Renal pelvis (tissue), 4 donors: ENCODE measurements around the gene C14orf119. TPM values are rescaled to one million over a fixed set of nuclear protein-coding genes. Genes with fewer than 3 reads are reported as not detected.
A peak's percentile ranks its signal among the peaks of the same experiment; 100 is the strongest.

Experiments used
- DNase-seq: peaks from one replicate; pipeline ENCODE4 v3.0.0-alpha.2; 2013
- polyA plus RNA-seq, 3 donors: library from polyadenylated mRNA; unstranded; fragments of 120-200 nt; gene quantifications; one replicate each; pipeline ENCODE4 v1.2.1, GENCODE V29; 2013; ENCODE audit not compliant: insufficient read length in 3 of 3

The C14orf119 gene
- polyA plus RNA-seq, 3 donors, result 72.3 to 84.5 (median 79.3) TPM

DNA sequence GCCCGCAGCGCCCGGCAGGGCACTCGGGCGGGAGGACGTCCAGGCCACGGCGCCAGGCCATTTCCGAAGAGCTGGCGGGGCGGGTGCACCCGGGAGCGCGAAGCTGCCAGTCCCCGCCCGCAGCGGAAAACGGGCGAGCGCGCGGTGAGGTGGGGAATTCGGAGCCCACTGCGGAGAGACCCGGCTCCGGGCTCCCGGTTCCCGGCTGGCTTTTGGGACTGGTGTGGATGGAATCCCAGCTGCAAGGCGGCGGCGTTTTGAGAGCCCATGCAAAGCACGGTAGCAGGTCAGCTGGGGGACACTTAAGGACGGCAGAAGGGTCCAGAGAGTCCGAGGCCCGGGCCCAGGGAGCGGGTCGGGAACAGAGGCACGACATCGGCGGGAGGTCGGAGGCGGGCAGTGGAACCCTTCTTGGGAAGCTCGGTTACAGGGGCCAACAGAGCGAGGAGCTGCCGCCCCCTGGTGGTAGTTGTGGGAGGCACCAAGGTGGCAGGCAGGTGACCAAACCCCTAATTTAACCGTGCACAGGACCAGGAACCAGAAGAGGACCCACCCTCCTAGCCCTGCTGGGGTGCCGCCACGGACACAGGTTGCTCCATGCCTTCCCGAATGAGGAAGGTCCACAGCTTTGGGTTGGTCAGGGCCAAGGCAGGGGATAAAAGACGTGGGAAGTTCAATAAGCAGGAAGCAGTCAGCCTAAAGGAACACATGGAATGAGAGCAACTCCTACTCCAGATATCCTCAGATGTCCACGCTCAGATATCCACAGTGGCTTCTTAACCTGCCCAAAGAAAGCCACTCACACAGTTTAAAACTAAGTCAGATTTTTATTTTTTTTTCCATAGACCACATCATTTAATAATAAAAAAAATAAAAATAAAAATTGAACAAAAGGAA, 37.3 kb upstream of the C14orf119 start:
- peak; percentile 92 for DNase-seq

DNA sequence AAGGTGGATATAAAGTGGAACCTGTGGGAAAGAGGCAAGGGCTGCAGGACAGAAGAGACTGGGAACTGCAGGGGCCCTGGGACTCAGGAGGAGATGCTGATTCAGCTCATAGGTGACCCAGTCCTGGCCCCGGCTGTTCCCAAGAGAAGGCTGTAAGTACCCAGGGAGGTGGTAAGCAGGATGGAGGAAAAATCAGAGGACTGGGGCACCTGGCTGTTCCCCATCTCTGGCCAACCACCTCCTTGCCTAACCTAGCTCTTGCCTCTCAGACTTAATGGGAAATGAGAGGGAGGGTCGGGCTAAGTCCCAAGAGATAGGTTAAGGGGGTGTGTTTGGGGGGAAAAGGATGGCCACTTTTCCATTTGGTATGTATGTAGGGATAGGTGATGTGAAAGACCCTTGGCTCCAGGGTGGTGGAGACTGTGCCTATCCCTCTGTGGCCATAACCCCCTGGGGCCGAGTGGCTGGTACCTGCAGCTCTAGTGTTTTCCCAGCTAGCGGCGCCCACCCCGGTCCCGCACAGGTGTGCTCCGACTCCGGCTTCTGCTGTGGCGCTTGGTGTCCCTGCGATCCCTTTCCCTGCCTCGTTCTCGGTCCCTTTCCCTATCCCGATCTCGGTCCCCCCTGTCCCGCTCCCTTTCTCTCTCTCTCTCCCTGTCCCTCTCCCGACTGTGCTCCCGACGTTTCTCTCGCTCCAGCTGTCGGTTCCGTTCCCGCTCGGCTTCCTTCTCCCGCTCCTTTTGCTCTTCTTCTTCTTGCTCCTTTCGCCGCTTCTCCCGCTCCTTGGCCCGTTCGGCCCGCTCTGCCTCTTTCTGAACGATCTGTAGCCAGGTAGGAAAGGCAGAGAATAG, 36.4 kb upstream of the C14orf119 start:
- no peak for DNase-seq

DNA sequence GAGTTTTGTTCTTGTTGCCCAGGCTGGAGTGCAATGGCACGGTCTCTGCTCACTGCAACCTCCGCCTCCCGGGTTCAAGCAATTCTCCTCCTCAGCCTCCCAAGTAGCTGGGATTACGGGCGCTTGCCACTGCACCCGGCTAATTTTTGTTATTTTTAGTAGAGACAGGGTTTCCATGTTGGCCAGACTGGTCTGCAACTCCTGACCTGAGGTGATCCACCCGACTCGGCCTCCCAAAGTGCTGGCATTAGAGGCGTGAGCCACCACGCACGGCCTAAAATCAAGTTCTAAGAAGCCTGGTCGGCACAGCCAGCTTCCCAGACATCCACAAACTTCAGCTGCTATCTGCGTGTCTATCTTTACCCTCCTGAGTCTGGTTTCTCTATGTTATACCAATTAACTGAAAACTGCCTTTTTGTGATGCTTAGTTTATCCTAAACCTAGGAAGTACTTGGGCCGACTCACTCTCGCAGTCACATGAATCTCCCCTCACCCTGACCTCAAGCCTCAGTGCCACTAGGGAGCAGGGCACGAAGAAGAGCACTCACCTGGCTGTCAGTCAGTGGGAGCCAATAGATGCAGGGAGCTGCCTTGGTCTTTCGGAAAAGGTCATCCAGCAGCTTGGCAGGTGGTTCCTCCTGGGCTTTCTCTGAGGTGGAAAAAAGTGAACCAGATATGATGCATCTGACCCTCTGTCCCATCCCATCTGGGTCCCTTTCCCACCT, 34.6 kb upstream of the C14orf119 start:
- DNase-seq, result no peak

DNA sequence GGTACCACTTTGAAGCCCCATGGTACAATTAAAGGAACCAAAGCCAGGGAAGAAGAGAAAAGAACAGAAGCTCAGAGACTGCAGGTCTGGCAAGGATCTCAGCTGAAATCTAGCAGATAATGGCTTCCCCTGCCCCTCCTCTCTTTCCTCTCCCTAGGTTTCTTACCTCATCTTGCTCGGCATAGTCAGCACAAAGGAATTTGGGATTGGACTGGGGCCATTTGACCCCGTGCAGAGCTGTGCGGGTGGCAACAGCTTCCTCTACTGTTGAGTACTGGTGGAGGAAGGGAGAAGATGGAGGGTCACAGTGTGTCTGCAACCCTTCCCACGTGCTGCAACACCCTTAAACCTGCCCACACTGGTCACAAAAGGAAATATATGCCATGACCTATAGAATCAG, 33.3 kb upstream of the C14orf119 start:
- no peak for DNase-seq

DNA sequence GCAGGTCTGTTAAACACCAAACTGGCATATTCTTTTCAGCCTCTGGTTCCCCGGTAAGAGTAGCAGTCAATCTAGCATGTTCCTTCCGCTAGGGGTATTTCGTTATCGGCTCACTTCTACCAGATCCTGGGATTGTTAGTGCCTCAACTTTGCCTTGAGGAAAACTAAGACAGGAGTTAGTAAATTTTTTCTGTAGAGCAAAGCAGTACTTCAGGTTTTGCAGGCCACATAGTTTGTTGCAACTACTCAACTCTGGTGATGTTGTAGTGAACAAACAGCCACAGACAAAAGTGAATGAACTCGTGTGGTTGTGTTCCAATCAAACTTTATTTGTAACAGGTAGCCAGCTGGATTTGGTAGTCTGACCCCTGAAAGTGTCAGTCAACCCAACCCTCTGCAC, 31.7 kb upstream of the C14orf119 start:
- no peak for DNase-seq

DNA sequence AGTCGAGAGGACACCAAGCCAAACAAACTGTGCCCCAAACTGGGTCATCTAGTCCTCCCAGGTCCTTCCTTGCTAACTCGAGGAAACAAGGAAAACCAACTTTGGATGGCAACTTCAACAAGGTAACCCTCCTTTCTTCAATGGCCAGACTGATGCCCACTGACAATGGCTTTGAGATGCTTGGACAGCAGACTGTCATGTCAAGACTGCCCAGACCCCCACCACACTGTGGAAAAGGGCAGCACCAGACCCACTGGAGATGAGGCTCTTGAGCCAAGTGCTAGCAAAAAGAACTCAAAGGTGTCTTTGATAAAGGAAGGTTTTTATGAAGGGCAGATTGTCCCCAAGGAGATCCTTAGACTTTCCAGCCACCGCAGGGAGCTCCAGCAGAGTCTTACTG, 28.9 kb upstream of the C14orf119 start:
- no peak for DNase-seq

DNA sequence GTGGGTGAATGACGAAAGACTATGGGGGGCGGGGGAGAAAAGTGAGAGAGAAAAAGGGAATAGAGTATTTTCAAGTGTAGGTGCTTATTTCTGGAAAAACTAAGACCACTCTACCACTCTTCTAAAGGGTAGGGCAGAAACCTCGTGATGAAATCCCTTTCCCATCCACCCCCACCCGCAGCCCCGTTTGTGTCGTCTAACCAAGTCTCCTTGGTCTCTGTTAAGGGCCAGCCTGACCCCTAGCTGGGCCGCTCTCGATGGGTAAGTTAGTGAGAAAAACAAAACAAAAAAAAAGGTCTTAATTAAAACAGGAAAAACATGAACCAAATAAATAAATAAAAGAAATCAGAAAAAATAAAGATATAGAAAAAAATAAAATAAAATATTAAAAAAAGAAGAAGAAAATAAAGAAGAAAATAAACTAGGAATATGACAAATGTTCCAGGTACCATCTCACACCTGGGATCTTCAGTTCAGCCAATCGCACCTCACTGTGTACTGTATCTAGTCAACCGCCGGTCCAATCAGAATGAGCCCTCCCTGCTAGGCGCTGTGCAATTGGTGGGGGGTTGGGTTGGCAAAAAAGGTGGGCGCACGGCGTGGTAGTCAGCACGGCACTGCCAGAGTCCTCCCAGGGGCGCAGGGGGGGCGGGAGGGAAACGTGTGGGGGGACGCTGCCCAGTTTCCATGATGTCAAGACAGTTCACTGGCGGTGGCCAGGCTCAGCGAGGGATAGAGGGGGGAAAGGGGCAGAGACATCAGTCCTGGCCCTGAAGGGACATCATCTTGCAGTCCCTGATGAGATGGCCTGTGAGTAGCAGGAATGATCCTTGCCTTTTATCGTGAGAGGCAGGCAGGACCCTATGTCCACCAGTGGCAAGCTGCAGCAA, 28.2 kb upstream of the C14orf119 start:
- DNase-seq, result no peak

DNA sequence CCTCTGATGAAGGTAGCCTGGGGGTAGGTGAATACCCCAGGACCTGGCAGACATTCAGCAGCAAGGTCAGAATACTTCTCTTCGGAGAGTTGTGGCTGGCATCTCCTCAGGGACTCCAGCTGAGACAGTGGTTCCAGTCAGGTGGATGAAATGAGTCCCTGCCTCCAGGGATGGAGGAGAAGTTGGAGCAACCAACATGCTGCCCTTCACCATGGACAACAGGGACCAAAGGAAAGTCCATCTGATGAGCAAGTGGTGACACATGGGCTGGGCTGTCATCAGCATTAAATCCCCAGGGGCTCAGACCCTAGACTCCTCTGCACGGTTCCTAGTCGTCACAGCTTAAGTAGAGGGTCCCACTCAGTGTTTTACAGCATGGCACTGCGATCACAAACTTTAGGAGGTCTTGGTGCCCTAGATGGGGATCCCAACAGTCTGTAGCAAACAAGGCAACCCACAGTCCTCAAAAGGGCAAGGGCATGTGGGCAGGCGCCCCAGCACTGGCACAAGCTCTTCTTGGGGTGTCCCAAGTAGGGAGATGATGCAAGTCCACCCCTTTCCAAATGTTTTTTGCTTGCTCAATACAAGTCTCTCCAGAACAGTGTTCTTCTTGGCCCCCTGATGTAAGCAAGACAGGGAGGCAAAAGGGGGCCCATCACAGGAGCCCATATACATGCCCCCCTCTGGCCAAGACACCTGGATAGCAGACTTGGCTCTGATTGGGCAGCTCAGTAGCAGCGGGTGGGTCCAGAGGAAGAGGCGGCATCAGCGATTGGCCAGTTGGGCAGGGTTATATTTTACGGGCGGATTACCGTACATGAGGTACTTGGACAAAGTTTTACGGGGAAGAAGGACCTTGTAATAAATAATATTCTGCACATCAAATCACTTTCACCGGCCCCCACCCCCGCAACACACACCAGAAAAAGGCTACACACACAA, 27.2 kb upstream of the C14orf119 start:
- DNase-seq, result no peak

DNA sequence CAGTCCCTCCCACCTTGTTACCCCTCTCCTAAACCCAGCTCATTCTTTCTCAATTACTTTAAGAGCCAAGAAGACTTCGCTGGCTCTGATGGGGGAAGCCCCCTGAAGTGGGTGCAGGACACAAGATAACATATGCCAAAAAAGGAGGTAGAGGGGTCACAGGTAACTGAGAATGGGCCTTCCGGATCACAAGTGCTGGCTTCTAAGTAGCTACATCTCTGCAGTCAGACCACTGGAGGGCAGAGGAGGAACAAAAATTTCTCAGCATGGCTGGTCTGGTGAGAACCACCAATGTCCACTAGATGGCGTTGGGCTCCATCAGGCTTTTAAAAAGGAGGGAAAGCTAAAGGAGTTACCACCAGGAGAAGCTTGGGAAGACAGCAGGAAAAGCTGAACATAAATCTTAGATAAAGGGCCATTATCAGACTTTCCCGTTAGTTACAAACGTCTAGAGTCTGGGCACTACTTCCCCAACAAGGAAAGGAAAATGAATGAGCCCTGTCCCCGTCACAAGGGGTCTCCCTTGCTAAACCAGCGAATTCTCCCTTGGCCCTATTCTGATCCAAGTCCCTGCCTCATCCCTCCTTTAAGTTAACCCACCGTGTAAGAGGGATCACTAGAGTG, 26.4 kb upstream of the C14orf119 start:
- DNase-seq, result peak; percentile 92

DNA sequence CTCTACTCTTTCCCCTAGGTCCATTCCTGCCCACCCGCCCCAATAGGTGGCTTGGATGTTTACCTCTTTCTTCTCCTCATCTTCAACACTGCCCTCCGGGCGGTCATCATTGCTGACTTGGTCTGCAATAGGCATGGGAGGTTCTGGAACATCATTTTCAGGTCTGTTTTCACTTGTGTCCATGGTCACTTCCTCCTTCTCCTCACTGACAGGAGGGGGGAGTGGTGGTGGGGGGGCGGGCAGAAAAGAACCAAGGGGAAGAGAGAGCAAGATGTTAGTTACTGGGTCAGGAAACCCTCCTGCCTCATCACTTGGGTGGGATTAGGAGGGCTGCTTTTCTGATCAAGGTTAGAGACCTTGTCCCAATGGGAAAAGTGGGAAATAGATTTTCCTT, 25.9 kb upstream of the C14orf119 start:
- DNase-seq, result no peak

DNA sequence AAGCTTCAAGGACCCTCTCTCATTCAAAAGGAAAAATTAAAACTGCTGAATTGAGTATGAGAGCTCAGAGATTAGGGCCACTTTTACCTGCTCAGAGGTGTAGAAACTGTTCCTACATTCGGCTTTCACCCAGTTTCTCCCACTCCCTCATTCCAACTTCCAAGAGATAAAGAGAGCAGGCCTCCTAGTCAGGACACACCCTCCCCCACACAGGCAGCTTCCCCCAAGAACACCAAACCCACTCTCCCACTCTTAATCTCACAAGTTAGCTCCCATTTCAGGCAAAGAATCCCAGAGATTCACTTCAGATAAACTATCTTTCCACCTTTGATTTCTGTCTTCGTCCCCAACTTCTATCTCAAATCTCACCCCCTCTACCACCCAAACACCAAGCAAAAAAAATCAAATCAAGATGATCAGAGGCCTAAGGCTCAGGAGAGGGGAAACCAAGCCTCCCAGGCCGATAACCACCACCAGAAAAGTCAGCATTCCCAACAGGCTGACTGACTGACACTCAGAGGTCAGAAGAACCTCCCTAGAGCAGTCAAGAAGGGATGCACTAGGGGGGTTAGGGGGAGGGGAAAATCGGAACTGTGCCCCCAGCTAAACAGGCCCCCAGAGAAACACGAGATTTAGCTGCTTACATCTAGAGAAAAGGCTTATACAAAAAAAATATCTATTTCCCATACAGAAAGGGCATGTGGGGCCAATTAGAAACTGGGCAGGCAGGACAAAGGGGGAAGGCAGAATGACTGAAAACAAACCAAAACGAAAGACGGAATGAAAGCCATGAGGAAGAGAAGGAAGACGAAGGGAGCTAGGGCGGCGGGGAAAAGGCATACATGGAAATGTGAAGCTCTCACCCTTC, 24.8 kb upstream of the C14orf119 start:
- DNase-seq, result no peak

DNA sequence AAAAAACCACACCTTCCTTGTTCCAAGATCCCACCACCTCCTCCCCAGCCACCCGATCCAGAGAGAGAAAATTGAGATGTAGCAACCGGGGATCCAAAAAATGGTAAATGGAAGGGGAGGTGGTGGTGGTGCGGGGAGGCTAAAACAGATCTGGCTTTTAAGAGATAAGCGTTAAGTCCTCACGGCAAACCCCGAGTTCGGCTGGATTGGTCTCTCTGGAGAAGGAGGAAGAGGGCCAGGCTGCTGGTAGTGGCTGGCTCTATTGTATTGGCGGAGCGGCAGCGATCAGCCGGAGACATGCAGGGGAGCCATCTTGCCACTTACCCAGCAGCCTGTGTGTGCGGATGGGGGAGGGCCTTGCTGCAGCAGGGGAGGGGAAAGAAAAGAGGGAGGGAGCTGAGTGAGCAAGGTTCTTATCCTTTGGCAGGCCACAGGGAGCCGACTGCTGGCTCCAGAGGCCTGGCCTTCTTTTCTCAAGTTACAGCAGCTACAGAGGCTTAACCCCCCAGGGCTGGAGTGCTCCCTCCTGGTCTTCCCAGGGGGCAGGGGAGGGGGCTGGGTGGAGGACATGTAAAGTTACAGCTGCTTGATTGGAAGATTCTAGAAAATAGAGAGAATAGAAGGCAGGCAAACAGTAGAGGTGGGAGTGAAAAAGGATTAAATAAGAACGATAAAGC, 23.9 kb upstream of the C14orf119 start:
- DNase-seq, result peak; percentile 90

DNA sequence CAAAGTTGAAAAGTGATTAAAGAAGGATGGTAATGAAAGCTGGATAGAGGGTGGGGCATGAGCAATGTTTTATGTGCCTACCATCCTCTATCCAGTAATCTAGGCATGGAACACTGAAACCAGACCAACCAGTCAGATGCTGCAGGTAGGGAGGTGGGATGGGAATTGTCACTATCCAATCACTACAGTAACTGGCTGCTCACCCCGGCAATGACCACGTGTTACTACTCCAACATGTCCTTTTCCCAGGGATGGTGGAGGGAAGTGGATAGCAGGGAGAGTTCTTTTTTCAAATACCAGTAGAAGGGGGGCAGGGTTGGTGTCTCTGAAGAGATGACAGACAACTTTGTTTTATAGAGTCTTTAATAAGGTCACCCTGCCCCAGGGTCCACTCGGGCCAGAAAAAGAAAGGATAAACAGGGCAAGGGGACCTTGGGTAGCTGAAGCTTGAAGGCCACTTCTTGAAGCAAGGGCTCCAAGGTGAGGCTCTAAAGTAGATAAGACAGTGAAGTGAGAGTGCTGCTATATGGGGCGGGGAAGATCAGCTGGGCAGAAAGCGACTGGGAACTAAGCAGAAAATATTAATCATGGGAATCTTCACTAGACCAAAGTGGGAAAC, 23.3 kb upstream of the C14orf119 start:
- DNase-seq, result no peak

DNA sequence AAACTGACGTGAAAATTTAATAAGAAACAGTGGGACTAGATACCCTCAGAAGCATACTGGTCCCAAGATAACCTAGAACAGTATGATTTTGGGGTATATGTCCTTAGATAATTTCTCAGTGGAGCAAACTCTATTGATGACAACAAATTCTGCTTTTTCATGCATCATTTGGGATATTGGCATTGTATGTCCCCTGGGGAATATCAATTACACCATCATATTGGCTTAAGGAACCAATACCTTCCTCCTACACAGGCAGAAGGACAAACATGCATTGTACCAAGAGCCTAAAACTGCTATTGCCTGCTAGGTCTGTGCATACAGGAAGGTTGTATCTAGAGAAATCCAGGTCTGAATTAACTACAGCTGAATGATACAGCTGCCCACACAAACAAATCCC, 20.4 kb upstream of the C14orf119 start:
- no peak for DNase-seq

DNA sequence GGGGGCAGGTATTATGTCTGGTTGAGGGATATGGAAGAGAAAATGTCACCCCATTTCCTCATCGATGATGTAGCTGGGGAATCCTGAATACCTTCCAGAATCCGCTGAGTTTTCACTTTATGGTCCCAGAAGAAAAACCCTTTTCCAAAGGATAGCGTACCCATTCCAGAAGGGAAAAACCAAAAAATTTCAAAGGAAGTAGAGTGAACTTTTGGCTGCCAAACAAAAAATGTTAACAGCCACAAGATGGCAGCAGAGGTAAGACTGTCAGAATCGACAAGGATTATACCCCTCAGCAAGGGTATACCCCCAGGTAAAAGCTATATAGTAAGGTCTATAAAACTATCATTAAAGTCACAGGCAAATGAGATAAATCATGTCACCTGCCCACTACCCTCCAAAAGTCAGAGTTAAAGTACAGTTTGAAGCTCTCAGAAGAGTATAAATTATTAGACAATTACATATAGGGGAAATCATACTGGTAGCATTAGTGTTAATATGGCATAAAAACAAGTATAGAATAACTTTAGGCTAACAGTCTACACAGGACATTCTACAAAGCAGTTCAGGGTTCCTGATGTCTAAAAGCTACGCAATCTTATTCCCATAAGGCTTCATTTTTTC, 18.4 kb upstream of the C14orf119 start:
- no peak for DNase-seq

DNA sequence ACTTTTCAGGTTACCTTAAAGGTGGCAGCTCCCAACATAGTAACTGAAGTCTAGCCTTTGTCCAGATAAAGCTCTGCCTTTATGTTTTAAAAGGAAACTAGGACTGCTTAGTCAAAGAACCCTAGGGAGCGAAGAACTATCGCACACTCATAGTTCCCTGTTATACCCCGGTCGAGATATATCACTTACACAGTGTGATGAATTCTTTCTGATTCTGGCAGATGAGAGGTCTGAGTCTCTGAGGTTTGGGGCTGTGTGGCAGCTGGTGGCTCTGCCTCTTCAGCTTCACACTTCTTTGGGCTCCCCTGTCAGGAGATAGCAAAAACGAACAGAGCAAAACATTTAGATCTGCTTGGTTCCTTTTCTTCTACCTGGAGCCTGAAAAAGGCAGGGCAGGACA, 17.3 kb upstream of the C14orf119 start:
- DNase-seq, result no peak

DNA sequence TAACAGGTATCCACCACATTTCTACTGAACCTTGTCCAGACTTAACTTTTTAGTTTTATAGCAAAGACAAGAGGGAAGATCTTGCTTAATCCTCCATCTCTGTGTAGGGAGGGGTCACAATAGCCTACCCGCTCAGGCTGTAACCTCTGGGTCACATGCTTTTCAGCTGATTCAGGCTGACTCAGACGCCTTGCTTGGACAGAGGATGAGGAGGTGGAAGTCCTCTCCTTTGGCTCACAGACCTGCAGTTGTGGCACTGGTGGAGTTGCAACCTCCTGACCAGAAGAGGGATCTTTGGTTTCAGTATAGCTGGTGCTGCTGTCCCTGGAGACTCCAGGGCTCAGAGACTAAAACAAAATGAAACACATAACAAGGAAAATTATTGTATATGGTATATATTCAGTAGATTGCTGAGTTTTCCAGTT, 16.6 kb upstream of the C14orf119 start:
- no peak for DNase-seq
